Urinary bladder (tissue), 4 donors: ENCODE data around the gene DNAH11. TPM values are rescaled to one million over a fixed set of nuclear protein-coding genes. Genes with fewer than 3 reads are reported as not detected.

ENCODE experiments used
- DNase-seq: peaks from one replicate; pipeline ENCODE4 v3.0.0-alpha.2; 2015; ENCODE audit errors: extremely low spot score
- H3K27ac ChIP-seq: one replicate; pipeline ENCODE4 v1.5.1; 2013; ENCODE audit warnings: low read depth, mild to moderate bottlenecking, moderate library complexity
- H3K36me3 ChIP-seq: one replicate; pipeline ENCODE4 v1.6.1; 2013; ENCODE audit warnings: mild to moderate bottlenecking, moderate library complexity; ENCODE audit not compliant: insufficient read depth
- H3K4me1 ChIP-seq: one replicate; pipeline ENCODE4 v1.6.1; 2013; ENCODE audit warnings: mild to moderate bottlenecking, moderate library complexity; ENCODE audit not compliant: insufficient read depth
- H3K4me3 ChIP-seq: one replicate; pipeline ENCODE4 v1.5.1; 2013; ENCODE audit warnings: low read depth, low read length
- WGBS: extraction: QIAGEN DNeasy Blood & Tissue Kit; methylation state at CpG from one replicate; pipeline ENCODE4 v1.1.7; 2013; 5-methylcytosine and 5-hydroxymethylcytosine counted together
- polyA plus RNA-seq: library from polyadenylated mRNA; stranded (reverse); fragments of 200-250 nt; gene quantifications from one replicate; pipeline ENCODE4 v1.2.3, GENCODE V29; 2013
- total RNA-seq: library from RNA; depleted of rRNA; stranded (reverse); fragments of >200 nt; gene quantifications from one replicate; pipeline ENCODE4 v1.2.3, GENCODE V29; 2014
- donor health status: healthy with polysubstance abuse.
- donor health status: healthy.

DNAH11 gene
- total and polyA plus RNA-seq, 2 donors = 0.14 to 0.32 TPM

DNA sequence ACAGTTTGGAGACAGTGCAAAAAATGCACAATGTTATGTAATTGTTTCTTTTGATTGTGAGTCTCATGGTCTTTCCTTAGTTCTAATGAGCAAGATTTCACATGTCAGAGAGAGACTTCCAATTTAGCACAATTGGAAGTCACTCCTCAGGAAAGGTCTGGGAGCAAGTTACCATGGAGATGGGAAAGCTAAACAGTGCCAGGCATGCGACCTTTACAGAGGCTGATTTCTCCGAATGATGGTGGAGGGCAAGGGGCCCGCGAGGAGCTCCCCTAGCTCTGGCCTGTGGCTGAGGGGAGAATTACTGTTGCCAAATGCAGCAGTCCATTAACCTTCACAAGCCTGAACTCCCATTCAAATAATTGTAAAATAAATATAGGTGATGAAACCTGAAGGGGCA lies 343.6 kb downstream of the DNAH11 start:
- H3K4me3 ChIP-seq = no peak overlapping the region
- 48% methylated on average over 4 of the region's 4 CpGs for WGBS
- H3K27ac ChIP-seq = no peak overlapping the region
- no peaks in the 10 kb centered on the region for H3K36me3 ChIP-seq
- DNase-seq = no peak
- H3K4me1 ChIP-seq = no peaks in the 10 kb centered on the region

DNA sequence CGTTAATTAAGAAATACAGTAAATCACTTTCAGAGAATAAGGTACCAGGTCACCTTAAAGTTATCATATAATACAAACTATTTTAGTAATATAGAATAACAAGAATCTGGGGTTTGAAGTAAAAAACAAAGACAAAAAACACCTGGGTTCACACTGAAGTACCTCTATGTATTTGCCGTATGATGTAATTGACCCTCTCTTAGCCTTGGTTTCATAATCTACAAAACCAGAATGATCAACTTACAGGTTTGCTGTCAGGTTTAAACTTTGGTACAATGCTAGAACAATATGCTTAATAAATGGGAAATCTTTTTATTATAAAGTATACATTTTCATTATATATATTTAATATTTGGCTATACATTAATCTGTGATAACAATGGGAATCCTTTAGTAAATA lies 344.5 kb downstream of the DNAH11 start:
- no peaks in the 10 kb centered on the region for H3K36me3 ChIP-seq
- H3K4me3 ChIP-seq = no peak overlapping the region
- no peak overlapping the region for H3K27ac ChIP-seq
- DNase-seq = no peak
- H3K4me1 ChIP-seq = no peaks in the 10 kb centered on the region
- 80% methylated on average over 2 of the region's 2 CpGs for WGBS

DNA sequence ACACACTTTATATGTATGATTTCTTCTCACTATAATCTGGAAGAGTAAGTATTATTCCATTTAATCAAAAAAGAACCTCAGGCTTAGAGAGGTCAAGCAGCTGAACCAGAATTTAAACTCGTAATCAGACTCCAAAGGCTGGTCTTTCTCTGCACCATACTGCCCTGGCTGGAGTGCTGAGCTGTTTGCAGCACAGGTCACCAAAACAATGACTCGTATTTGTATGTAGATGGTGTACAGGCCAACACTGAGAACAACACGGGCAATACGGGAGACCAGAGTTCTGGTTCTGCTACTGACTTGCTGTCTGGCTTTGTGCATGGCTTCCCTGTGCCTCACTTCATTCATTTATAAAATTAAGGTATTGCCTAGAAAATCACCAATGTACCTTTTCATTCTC lies 344.9 kb downstream of the DNAH11 start:
- Histone ChIP-seq H3K4me1 (no peaks in the 10 kb centered on the region), H3K27ac (no peak overlapping the region), H3K4me3 (no peak overlapping the region), H3K36me3 (no peaks in the 10 kb centered on the region)
- WGBS = 82% methylated on average over 4 of the region's 4 CpGs
- no peak for DNase-seq

DNA sequence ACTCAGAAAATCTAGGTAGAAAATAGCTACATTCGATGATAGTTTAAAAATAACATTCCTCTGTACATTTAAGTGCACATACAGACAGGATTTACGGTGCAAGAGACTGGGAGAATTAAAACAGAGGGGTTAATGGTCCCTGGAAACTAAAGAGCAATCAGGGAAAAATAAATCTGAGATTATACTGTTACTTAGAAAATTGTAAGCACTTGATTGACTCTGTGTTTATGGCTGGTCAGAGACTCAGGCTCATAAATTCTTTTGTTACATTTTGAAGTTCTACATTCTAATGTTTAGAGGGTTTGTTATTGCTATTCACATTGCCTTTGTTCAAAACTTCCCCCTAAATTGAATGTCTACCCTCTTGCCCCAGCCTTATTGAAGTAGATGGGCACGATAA lies 348.5 kb downstream of the DNAH11 start:
- DNase-seq = no peak
- no peak overlapping the region for H3K4me3 ChIP-seq
- H3K27ac ChIP-seq = no peak overlapping the region
- H3K36me3 ChIP-seq = no peaks in the 10 kb centered on the region
- 43% methylated on average over 3 of the region's 3 CpGs for WGBS
- no peaks in the 10 kb centered on the region for H3K4me1 ChIP-seq

DNA sequence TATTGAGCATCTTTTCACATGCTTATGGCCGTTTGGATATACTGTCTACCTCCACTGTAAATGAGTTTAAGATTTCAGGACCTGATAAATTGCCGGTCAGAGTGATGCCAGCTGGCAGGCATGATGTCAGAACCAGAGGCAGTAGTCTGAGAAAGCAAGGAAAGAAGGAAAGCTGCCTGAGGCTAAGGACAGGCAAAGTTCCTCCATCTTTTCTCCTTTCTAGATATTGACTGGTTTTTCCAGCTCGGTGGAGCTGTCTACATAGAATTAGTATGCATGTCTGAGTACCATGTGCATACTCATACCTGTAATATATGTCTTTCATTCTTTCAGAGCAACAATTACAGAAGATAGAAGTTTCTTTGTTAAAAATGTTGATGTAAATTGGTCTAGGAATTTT lies 350.6 kb downstream of the DNAH11 start:
- no peaks in the 10 kb centered on the region for H3K4me1 ChIP-seq
- no peak overlapping the region for H3K4me3 ChIP-seq
- no peaks in the 10 kb centered on the region for H3K36me3 ChIP-seq
- 76% methylated on average over 3 of the region's 3 CpGs for WGBS
- H3K27ac ChIP-seq = no peak overlapping the region
- DNase-seq = no peak

DNA sequence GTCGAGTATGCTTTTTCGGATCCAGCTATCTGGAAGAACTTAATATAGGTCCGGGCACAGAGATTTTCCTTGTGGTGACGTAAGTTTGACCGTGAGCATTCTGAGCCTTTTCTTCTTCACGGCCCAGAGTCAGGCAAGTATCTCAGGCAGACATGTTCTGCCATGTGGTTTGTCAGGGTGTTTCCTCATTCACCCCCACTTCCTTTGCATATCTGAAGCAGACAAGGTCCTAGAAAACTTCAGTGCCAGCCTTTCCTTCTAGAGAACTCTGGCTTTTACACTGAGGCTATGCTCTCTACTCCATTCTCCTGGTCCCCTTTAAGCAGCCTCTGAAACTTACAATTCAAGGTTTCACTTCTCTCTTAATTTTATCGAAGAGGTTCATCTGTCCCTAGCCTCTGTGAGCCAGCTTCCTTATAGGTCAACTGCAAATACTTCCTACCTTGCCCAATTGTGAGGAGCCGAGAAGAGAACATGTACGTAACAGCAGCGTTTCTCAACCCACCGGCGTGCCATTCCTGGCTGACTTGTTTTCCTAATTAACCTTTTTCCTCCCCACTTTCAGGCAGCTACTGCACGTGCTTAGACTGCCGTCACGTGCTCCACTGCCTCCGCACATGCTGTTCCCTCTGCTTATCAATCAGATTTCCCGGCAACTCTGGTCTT lies 355.6 kb downstream of the DNAH11 start:
- Histone ChIP-seq H3K4me3 (no peak overlapping the region), H3K4me1 (no peaks in the 10 kb centered on the region), H3K27ac (no peak overlapping the region), H3K36me3 (no peaks in the 10 kb centered on the region)
- DNase-seq = no peak
- 88% methylated on average over 17 of the region's 17 CpGs for WGBS

DNA sequence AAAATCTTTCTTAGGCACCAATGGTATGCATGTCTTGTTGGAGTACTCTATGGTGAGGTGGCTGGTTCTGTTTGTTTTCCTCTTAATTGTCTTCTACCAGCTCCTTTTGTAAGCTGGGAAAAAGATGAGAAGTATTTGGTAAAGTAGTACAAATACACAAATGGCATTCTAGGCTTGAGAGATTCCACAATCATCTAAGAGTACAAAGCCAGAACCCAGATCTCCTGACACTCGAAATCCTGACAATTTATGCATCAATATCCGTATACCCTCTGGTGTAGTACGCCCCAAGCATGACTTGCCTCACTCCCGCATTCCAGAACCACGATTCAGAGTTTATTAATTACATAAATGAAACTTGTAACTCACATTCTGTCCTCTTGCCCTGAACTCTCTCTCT lies 359.4 kb downstream of the DNAH11 start:
- no peak for DNase-seq
- Histone ChIP-seq H3K4me1 (no peaks in the 10 kb centered on the region), H3K27ac (no peak overlapping the region), H3K4me3 (no peak overlapping the region), H3K36me3 (no peaks in the 10 kb centered on the region)
- WGBS = 85% methylated on average over 5 of the region's 5 CpGs

DNA sequence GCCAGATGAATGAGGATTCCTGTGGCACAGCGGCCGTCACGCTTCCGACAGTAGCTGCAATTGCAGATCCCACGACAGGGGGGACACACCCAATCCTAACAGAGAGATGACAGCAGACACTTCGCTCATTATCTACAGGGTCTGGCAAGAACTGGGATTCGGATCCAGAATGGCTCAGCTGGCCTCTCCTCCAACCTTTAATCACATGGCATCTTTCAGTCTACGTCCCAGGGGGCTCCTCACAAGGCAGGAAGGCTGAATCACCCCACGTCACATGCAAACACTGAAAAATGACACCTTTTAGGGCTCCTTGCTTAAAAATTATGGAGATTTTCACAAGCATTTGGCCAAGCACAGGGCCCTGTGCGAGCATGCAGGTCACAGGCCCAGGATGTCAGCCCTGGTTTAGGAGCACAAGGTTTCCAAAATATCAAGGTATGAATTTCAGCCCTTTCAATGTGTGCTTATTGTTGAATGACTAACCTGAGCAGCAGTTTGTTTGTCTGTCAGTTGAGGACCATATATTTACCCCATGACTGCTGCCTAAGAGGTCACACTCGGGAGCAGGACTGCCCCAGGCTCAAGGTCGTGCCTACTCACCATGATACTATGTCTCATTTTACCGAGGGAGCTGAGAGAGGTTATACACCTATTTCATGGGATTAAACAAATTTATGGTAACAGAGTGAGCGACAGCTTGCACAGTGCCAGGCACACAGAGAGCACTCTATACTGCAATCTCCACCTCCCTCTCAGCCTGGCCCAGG lies 360.4 kb downstream of the DNAH11 start:
- Histone ChIP-seq H3K27ac (no peak overlapping the region), H3K4me1 (no peaks in the 10 kb centered on the region), H3K4me3 (no peak overlapping the region), H3K36me3 (no peaks in the 10 kb centered on the region)
- DNase-seq = no peak
- WGBS = 96% methylated on average over 14 of the region's 14 CpGs

DNA sequence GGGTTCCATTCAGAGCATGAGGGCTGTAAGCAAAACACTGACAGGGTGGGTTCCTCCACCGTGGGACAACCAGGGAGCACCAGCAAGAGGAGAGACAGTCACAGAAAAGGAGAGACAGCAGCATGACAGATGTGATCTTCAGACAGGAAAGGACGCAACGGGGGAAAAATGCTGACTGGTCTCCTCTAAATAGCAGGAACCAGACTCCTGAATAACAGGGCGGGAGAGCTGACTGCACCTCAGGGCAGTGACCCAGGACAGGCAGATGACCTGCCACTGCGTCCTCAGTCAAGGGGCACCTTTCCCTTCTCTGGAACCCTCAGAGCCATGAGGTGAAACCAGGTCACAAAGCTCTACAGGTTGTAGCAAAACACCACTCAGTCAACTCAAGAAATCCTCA lies 365.9 kb downstream of the DNAH11 start:
- DNase-seq = no peak
- H3K27ac ChIP-seq = no peak overlapping the region
- no peaks in the 10 kb centered on the region for H3K4me1 ChIP-seq
- H3K36me3 ChIP-seq = no peaks in the 10 kb centered on the region
- no peak overlapping the region for H3K4me3 ChIP-seq
- WGBS = 94% methylated on average over 5 of the region's 5 CpGs

DNA sequence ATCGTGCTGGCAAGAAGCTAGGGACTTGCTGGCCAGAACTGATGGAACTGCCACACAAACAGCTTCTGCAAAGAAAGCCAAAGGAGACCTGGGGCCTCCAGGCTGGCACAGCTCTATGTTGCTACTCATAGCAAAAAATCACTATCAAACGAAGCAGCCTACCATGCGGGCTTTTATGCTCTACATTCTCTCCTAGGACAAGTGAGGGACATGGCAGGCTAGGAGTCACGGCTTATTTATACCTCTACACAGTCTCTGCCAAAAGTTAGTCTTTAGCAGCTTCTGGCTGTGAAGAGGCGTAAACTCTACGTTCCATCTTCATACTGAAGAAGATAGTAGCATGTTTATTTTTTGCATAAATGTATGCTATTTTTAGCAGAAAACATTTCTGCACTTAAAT lies 367.4 kb downstream of the DNAH11 start:
- Histone ChIP-seq H3K4me3 (no peak overlapping the region), H3K4me1 (no peaks in the 10 kb centered on the region), H3K27ac (no peak overlapping the region), H3K36me3 (no peaks in the 10 kb centered on the region)
- no peak for DNase-seq
- WGBS = 61% methylated on average over 6 of the region's 6 CpGs

DNA sequence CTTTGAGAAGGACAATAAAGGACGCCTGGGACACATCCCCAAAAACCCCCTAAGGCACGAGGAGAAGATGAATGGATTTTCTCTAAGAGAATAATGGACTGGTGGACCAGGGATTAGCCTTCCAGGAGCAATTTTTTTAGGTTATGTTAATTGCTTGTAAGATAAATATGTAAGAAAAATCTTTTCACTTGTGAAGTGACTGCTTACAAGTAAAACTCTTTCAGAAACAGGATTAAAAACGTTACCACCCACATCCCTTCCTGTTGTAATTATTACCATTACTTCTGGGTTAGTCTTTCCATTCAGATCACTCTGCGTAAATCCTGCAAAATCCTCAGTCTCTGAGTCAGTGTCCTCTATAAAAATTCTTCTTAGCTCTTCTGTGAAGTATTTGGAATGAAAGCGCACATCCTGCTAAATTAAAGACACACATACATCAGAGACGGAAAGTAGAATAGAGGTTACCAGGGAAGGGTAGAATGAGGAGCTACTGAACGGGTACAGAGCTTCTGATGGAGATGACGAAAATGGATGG lies 368.6 kb downstream of the DNAH11 start:
- Histone ChIP-seq H3K27ac (no peak overlapping the region), H3K4me3 (no peak overlapping the region), H3K36me3 (no peaks in the 10 kb centered on the region), H3K4me1 (no peaks in the 10 kb centered on the region)
- no peak for DNase-seq
- 71% methylated on average over 8 of the region's 8 CpGs for WGBS

DNA sequence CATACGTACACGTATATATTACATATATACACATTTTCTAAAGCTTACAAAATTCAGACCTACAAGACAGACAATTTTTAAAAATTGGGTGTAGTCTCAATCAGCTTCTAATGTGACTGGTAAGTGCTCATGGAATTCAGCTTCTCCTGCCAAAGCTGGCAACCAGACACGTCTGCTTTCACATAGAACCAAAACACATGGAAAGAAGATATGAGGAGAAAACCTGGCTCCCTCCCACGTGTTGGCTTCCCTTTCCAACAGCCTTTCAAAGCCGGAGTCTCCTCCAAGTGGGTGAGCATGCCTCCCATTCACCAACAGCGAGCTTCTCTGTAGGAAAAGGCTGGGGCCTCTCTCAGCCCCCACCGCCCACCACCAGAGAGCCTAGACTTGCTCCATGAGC lies 369.5 kb downstream of the DNAH11 start:
- 64% methylated on average over 7 of the region's 7 CpGs for WGBS
- H3K4me3 ChIP-seq = no peak overlapping the region
- no peaks in the 10 kb centered on the region for H3K4me1 ChIP-seq
- no peak overlapping the region for H3K27ac ChIP-seq
- no peak for DNase-seq
- no peaks in the 10 kb centered on the region for H3K36me3 ChIP-seq

DNA sequence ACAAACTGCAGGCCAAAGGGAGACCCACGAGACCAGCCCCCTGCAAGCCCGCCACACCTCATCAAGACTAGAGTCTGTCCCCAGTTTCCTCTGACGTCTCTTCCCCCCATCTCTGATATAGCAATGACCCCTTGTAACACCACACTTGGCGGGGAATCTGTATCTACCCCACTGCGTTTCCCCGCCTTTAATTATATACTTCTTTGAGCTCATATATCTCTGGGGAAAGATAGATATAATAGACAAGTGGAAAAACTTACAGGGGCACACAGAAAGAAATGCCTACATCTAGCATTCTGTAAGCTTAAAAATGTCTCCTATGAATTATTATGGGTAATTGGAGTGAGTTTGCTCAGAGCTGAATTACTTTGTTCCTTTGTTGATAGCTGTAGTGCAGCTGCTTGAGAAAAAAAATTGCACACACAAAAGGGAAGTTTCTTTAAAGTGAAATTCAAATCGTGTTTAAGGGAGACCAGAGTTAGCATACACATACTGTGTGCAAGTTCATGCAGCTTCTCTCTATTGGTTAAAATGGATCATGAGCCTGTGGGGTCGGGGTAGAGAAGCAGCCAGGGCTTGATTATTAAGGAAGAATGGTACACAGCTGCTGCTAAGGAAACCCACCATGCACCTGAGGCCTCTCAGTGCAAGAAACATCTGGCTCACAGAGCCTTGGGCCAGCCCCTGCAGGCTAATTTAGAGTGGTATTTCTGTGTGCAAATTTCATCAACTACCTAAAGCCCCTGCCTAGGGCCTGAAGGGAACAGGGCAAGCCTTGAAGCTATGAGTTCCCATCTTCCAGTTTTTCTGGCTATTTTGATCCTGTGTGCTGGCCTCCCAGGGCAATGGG lies 370.3 kb downstream of the DNAH11 start:
- Histone ChIP-seq H3K4me3 (no peak overlapping the region), H3K4me1 (no peaks in the 10 kb centered on the region), H3K36me3 (no peaks in the 10 kb centered on the region), H3K27ac (no peak overlapping the region)
- WGBS = 85% methylated on average over 8 of the region's 8 CpGs
- DNase-seq = no peak
